Measurements from ENCODE around the gene SULT1C3.

The SULT1C3 gene

GRCh38 chr2:108309903-108310302, 70.1 kb downstream of the SULT1C3 start:
- DNase-seq: no peak

All from activated CD8-positive, alpha-beta memory T cell treated with anti-CD3 and anti-CD28 coated beads for 24 hours (primary cell).